ENCODE measurements around the gene MAP10. TPM values are rescaled to one million over a fixed set of nuclear protein-coding genes. Genes with fewer than 3 reads are reported as not detected.
"Not testable (repeated sequence)": the region's sequence is repeated elsewhere in the genome, so short reads cannot be mapped to it uniquely, and the experiment has no call there.

The MAP10 gene
- total RNA-seq, 4 donors from 2014 or later, result 1.7 to 3.2 (median 2.5) TPM

- Histone ChIP-seq H3K9me3 (no peaks in the 10 kb centered on the region), H3K4me1 (no peaks in the 10 kb centered on the region), H3K36me3 (no peaks in the 10 kb centered on the region), H3K27ac (no peak overlapping the region), H3K4me3 (no peak overlapping the region), H3K27me3 (no peaks in the 10 kb centered on the region)
- DNase-seq, result no peak
- TF ChIP-seq POLR2A (IDR thresholded peaks at IDR 0.05) (no peak), CTCF (IDR thresholded peaks at IDR 0.05) (no peak)
Observed at GRCh38 chr1:232776526-232777106, 28.6 kb upstream of the MAP10 start.

GRCh38 chr1:232780354-232780753 lies 24.9 kb upstream of the MAP10 start:
- Histone ChIP-seq H3K36me3 (no peaks in the 10 kb centered on the region), H3K9me3 (no peaks in the 10 kb centered on the region), H3K4me1 (no peaks in the 10 kb centered on the region), H3K27ac (no peak overlapping the region), H3K4me3 (no peak overlapping the region), H3K27me3 (no peaks in the 10 kb centered on the region)
- no peak for DNase-seq
- TF ChIP-seq CTCF (IDR thresholded peaks at IDR 0.05) (no peak), POLR2A (IDR thresholded peaks at IDR 0.05) (no peak)

GRCh38 chr1:232784794-232785193 lies 20.4 kb upstream of the MAP10 start:
- no peak for TF ChIP-seq POLR2A (IDR thresholded peaks at IDR 0.05)
- no peak for TF ChIP-seq CTCF (IDR thresholded peaks at IDR 0.05)
- Histone ChIP-seq H3K27ac (no peak overlapping the region), H3K4me3 (no peak overlapping the region), H3K27me3 (no peaks in the 10 kb centered on the region), H3K36me3 (no peaks in the 10 kb centered on the region), H3K4me1 (no peaks in the 10 kb centered on the region), H3K9me3 (no peaks in the 10 kb centered on the region)
- DNase-seq, result no peak

GRCh38 chr1:232785630-232786029 lies 19.6 kb upstream of the MAP10 start:
- not testable (repeated sequence) for H3K36me3 ChIP-seq, DNase-seq, H3K4me1 ChIP-seq

GRCh38 chr1:232786845-232787455 lies 18.3 kb upstream of the MAP10 start:
- Histone ChIP-seq H3K4me1 (no peaks in the 10 kb centered on the region), H3K9me3 (no peaks in the 10 kb centered on the region), H3K4me3 (no peak overlapping the region), H3K27ac (no peak overlapping the region), H3K36me3 (no peaks in the 10 kb centered on the region), H3K27me3 (no peaks in the 10 kb centered on the region)
- DNase-seq, result peak in 1 of 3 donors; percentile 54
- TF ChIP-seq POLR2A (IDR thresholded peaks at IDR 0.05) (no peak), CTCF (IDR thresholded peaks at IDR 0.05) (no peak)

More at GRCh38 chr1:232785630-232786029, 19.6 kb upstream of the MAP10 start:
- not testable (repeated sequence) for H3K4me3 ChIP-seq, H3K9me3 ChIP-seq, H3K27ac ChIP-seq, H3K27me3 ChIP-seq

- Histone ChIP-seq H3K4me1 (no peaks in the 10 kb centered on the region), H3K9me3 (no peaks in the 10 kb centered on the region), H3K4me3 (no peak overlapping the region), H3K27me3 (no peaks in the 10 kb centered on the region), H3K27ac (no peak overlapping the region), H3K36me3 (no peaks in the 10 kb centered on the region)
- TF ChIP-seq POLR2A (IDR thresholded peaks at IDR 0.05) (no peak), CTCF (IDR thresholded peaks at IDR 0.05) (no peak)
- no peak for DNase-seq
Observed at GRCh38 chr1:232788235-232788872, 16.9 kb upstream of the MAP10 start.

All from Peyer's patch (tissue), 4 donors.